T-cell (primary cell): Measurements from ENCODE around the gene GALNT10. TPM values are rescaled to one million over a fixed set of nuclear protein-coding genes. Genes with fewer than 3 reads are reported as not detected.

Experiments
- ATAC-seq, 4 experiments: fragments of 200-7000 bp in 3 of 4; fragments of 150-1000 bp in 1 of 4; cut with Tn5 transposase; replicated peaks in 1 of 4; 1 replicate in 3 of 4; 2 replicates in 1 of 4; pipeline ENCODE4 v1.10.0; 2021; ENCODE audit warnings: moderate library complexity in 3 of 4, mild to moderate bottlenecking in 2 of 4, moderate number of reproducible peaks in 1 of 4
- CTCF ChIA-PET, 2 donors: fragments of 300-600 bp; sonication (Branson Sonifier 250); formaldehyde crosslinking; loops; one replicate each; lab custom pipeline; 2022; ENCODE audit warnings: antibody characterized with exemption in 2 of 2; lab: Charles Lee
- POLR2A ChIA-PET, 2 donors: fragments of 300-600 bp; sonication (Branson Sonifier 250); formaldehyde crosslinking; loops; one replicate each; lab custom pipeline; 2022; ENCODE audit warnings: antibody characterized with exemption in 2 of 2; lab: Charles Lee
- DNase-seq, 35 experiments: peaks; one replicate each; pipeline versions ENCODE4 v3.0.0 to v3.0.0-alpha.2; 2013 to 2023
- H3K27ac ChIP-seq: one replicate; pipeline ENCODE4 v1.5.1; 2013; ENCODE audit warnings: low read length
- H3K27me3 ChIP-seq, 2 experiments: replicated peaks in 1 of 2; 1 replicate in 1 of 2; 2 replicates in 1 of 2; pipeline versions ENCODE4 v1.6.1 to v1.7.0; 2013; ENCODE audit warnings: low read length in 1 of 2, mixed read lengths in 1 of 2; ENCODE audit not compliant: control insufficient read depth in 2 of 2, insufficient read depth in 2 of 2; ENCODE audit errors: extremely low read depth in 1 of 2
- H3K36me3 ChIP-seq, 2 donors: 1 replicate in 1 of 2; 2 replicates in 1 of 2; pipeline versions ENCODE4 v1.6.1 to v1.7.0; 2013; ENCODE audit warnings: low read length in 1 of 2; ENCODE audit not compliant: control insufficient read depth in 2 of 2, insufficient read depth in 1 of 2; ENCODE audit errors: extremely low read depth in 1 of 2
- H3K4me1 ChIP-seq, 2 experiments: 1 replicate in 1 of 2; 2 replicates in 1 of 2; pipeline versions ENCODE4 v1.6.1 to v1.7.0; 2013; ENCODE audit warnings: low read length in 2 of 2, mixed read lengths in 1 of 2; ENCODE audit not compliant: insufficient read depth in 2 of 2, control insufficient read depth in 1 of 2; ENCODE audit errors: extremely low read depth in 1 of 2
- H3K4me3 ChIP-seq, 2 donors: 1 replicate in 1 of 2; 2 replicates in 1 of 2; pipeline versions ENCODE4 v1.5.1 to v1.7.0; 2013; ENCODE audit warnings: mild to moderate bottlenecking in 2 of 2, low read length in 1 of 2, moderate library complexity in 1 of 2; ENCODE audit not compliant: control insufficient read depth in 1 of 2; ENCODE audit errors: extremely low read depth in 1 of 2
- H3K9me3 ChIP-seq: 2 replicates; pipeline ENCODE4 v1.7.0; 2013
- H3K27ac Mint-ChIP-seq, 2 donors: one replicate each; pipeline ENCODE4 v1.8.0; 2020 to 2021; ENCODE audit warnings: mild to moderate bottlenecking in 2 of 2, mixed read lengths in 2 of 2
- H3K27me3 Mint-ChIP-seq, 2 donors: one replicate each; pipeline ENCODE4 v1.8.0; 2021 to 2022; ENCODE audit warnings: mixed read lengths in 2 of 2
- H3K36me3 Mint-ChIP-seq: one replicate; pipeline ENCODE4 v1.8.0; 2021; ENCODE audit warnings: mixed read lengths
- H3K4me1 Mint-ChIP-seq, 3 donors: one replicate each; pipeline ENCODE4 v1.8.0; 2020 to 2022; ENCODE audit warnings: mixed read lengths in 3 of 3, mild to moderate bottlenecking in 1 of 3
- H3K4me3 Mint-ChIP-seq, 3 donors: one replicate each; pipeline ENCODE4 v1.8.0; 2020 to 2022; ENCODE audit warnings: mild to moderate bottlenecking in 3 of 3, mixed read lengths in 3 of 3, moderate library complexity in 3 of 3
- H3K9me3 Mint-ChIP-seq, 3 donors: one replicate each; pipeline ENCODE4 v1.8.0; 2020 to 2022; ENCODE audit warnings: mixed read lengths in 3 of 3
- WGBS: methylation state at CpG from one replicate; pipeline ENCODE4 v1.1.5; 2013; ENCODE audit warnings: missing lambda C conversion rate; ENCODE audit not compliant: insufficient coverage; 5-methylcytosine and 5-hydroxymethylcytosine counted together
- total RNA-seq, 35 experiments: library from RNA in 6 of 35; stranded (reverse) in 6 of 35; fragments of 120-200 nt in 1 of 35; gene quantifications; one replicate each; pipeline versions ENCODE4 v1.2.1 to v1.2.4 and lab custom pipeline; 2013 to 2026

GALNT10 gene
- total RNA-seq, 5 donors from 2014 or later (not counting 1 experiment from before 2014, with no cell fraction given) = 26.9 to 62.7 (median 40.8) TPM

DNA sequence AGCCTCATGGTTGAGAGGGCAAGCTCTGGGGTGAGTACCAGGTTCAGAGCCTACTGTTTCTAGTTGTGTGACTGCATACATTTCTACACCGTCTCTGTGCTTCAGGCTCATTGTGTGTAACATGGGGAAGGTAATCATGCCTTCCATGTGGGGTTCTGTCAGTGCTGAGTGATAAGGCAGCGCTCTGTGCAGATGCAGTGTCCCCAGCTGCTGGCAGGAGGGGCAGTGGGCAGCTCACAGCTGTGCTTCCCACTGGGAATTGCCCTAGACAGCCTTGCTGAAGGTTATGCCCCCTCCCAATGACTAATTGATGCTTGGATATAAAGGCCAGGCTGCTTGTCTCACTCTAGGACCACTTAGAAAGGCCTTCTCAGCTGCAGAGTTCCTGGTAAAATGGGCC lies 133.5 kb downstream of the GALNT10 start:
- Mint-ChIP-seq H3K36me3 (peaks cover 45% of the 10 kb centered on the region), H3K4me1 (no peaks in the 10 kb centered on the region), H3K4me3 (no peak overlapping the region), H3K27me3 (no peaks in the 10 kb centered on the region), H3K27ac (no peak overlapping the region), H3K9me3 (no peaks in the 10 kb centered on the region)
- Histone ChIP-seq H3K27ac (no peak overlapping the region), H3K36me3 (peaks cover 4 to 7% of the 10 kb centered on the region in 2 donors), H3K9me3 (no peaks in the 10 kb centered on the region), H3K27me3 (no peaks in the 10 kb centered on the region), H3K4me3 (no peak overlapping the region), H3K4me1 (no peaks in the 10 kb centered on the region)
- ChIA-PET CTCF (no interaction called here), POLR2A (no interaction called here)
- no peak for ATAC-seq
- 100% methylated on average over 1 of the region's 2 CpGs for WGBS
- no peak for DNase-seq

DNA sequence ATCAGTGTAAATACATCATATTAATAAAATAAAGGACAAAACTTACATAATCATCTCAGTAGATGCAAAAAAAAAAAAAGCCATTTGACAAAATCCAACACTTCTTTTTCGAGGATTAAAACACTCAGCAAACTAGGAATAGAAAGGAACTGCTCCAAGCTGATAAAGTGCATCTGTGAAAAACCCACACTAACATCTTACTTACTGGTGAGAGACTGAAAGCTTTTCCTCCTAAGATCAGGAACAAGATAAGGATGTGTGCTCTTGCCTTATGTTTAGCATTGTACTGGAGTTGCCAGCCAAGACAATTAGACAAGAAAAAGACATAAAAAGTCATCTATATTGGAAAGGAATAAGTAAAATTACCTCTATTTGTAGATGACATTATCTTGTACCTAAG lies 135.0 kb downstream of the GALNT10 start:
- ChIA-PET POLR2A (no interaction called here), CTCF (no interaction called here)
- Mint-ChIP-seq H3K27ac (no peak overlapping the region), H3K27me3 (no peaks in the 10 kb centered on the region), H3K4me3 (no peak overlapping the region), H3K4me1 (no peaks in the 10 kb centered on the region), H3K9me3 (no peaks in the 10 kb centered on the region), H3K36me3 (peaks cover 53% of the 10 kb centered on the region)
- ATAC-seq = no peak
- DNase-seq = no peak
- Histone ChIP-seq H3K9me3 (no peaks in the 10 kb centered on the region), H3K36me3 (peaks cover 4 to 21% of the 10 kb centered on the region in 2 donors), H3K4me1 (no peaks in the 10 kb centered on the region), H3K4me3 (no peak overlapping the region), H3K27ac (no peak overlapping the region), H3K27me3 (no peaks in the 10 kb centered on the region)
- WGBS = no CpG with 5 or more reads among the region's 1 CpG

DNA sequence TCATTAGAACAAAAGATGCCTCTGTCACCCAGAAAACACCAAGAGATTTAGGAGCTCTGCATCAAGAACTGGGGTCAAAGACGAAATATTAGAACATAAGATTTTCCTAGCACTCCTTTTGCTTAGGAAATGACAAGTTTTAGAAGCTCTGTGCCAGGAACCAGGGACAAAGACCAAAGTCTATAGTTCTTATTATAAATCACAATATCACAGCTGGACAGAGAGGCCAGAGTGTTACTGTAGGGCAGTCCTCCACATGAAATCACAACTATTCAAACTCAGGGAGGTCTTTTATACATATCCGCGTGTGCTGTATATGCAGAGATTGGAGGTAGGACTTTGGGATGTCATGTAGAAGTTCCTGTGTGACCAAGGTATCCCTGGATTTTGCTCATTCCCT lies 138.5 kb downstream of the GALNT10 start:
- H3K27ac ChIP-seq = no peak overlapping the region
- peaks cover 64% of the 10 kb centered on the region for H3K36me3 Mint-ChIP-seq
- WGBS = no CpG with 5 or more reads among the region's 3 CpGs
- POLR2A ChIA-PET = no interaction called here
- H3K27me3 Mint-ChIP-seq = no peaks in the 10 kb centered on the region
- H3K27me3 ChIP-seq = no peaks in the 10 kb centered on the region
- CTCF ChIA-PET = no interaction called here
- H3K9me3 ChIP-seq = no peaks in the 10 kb centered on the region
- peaks cover 5 to 41% of the 10 kb centered on the region in 2 donors for H3K36me3 ChIP-seq
- H3K4me3 ChIP-seq = no peak overlapping the region
- H3K9me3 Mint-ChIP-seq = no peaks in the 10 kb centered on the region
- no peak overlapping the region for H3K4me3 Mint-ChIP-seq
- no peaks in the 10 kb centered on the region for H3K4me1 ChIP-seq
- no peak for DNase-seq
- H3K4me1 Mint-ChIP-seq = no peaks in the 10 kb centered on the region
- ATAC-seq = no peak
- H3K27ac Mint-ChIP-seq = no peak overlapping the region

DNA sequence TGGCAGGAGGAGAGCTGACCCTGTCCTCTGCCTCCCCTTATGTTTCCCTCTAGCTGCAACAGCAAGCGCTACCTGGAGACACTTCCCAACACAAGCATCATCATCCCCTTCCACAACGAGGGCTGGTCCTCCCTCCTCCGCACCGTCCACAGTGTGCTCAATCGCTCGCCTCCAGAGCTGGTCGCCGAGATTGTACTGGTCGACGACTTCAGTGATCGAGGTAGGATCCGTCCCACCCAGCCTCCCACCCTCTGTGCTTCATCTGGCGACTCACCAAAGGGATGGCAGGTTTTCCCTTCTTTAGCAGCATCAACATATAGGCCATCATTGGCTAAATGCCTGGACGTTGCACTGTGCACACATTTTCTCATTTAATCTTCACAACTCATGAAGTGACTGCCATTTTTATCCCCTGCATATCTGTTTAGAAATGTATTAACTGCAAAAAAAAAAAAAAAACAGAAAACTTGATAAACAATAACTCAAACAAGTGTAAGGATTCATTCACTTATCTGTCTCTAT lies 139.0 kb downstream of the GALNT10 start:
- ChIA-PET POLR2A (no interaction called here), CTCF (no interaction called here)
- Mint-ChIP-seq H3K27me3 (no peaks in the 10 kb centered on the region), H3K9me3 (no peaks in the 10 kb centered on the region), H3K27ac (no peak overlapping the region), H3K4me1 (no peaks in the 10 kb centered on the region), H3K4me3 (no peak overlapping the region), H3K36me3 (peaks cover 64% of the 10 kb centered on the region)
- no peak for ATAC-seq
- no peak for DNase-seq
- WGBS = 98% methylated on average over 13 of the region's 14 CpGs
- Histone ChIP-seq H3K9me3 (no peaks in the 10 kb centered on the region), H3K27me3 (no peaks in the 10 kb centered on the region), H3K27ac (no peak overlapping the region), H3K36me3 (peaks cover 5 to 46% of the 10 kb centered on the region in 2 donors), H3K4me3 (no peak overlapping the region), H3K4me1 (no peaks in the 10 kb centered on the region)

DNA sequence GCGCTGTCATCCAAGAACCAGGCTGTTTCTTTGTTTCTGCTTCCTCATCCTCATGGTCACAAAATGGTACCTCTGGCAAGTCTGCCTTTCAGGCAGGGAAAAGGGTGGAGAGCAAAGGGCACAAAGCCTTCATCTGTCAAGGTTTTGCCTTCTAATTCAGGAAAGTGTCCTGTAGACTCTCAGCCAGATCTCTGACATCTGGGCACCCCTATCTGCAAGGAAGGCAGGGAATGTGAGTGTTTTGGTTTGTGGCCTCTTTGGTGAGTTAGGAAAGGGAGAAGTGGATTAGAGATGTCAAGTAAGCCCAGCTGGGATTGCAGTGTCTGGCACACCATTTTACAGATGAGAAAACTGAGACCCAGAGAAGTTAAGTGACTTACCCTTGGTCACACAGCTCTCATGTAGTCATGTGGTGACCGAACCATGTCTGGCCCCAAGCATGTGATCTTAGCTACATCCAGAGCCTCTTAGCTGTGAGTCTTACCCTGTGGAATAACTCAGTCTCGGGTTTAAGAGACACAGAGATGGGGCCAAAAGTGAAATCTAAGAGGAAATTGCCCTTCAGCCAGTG lies 139.6 kb downstream of the GALNT10 start:
- 93% methylated on average over 3 of the region's 3 CpGs for WGBS
- no peaks in the 10 kb centered on the region for H3K27me3 Mint-ChIP-seq
- H3K27me3 ChIP-seq = no peaks in the 10 kb centered on the region
- H3K4me1 ChIP-seq = no peaks in the 10 kb centered on the region
- H3K4me3 ChIP-seq = no peak overlapping the region
- no peak overlapping the region for H3K27ac Mint-ChIP-seq
- H3K9me3 ChIP-seq = no peaks in the 10 kb centered on the region
- peaks cover 5 to 51% of the 10 kb centered on the region in 2 donors for H3K36me3 ChIP-seq
- no peak overlapping the region for H3K4me3 Mint-ChIP-seq
- no peak for DNase-seq
- H3K4me1 Mint-ChIP-seq = no peaks in the 10 kb centered on the region
- ChIA-PET CTCF (no interaction called here), POLR2A (no interaction called here)
- H3K27ac ChIP-seq = no peak overlapping the region
- no peaks in the 10 kb centered on the region for H3K9me3 Mint-ChIP-seq
- ATAC-seq = no peak
- H3K36me3 Mint-ChIP-seq = peaks cover 66% of the 10 kb centered on the region

DNA sequence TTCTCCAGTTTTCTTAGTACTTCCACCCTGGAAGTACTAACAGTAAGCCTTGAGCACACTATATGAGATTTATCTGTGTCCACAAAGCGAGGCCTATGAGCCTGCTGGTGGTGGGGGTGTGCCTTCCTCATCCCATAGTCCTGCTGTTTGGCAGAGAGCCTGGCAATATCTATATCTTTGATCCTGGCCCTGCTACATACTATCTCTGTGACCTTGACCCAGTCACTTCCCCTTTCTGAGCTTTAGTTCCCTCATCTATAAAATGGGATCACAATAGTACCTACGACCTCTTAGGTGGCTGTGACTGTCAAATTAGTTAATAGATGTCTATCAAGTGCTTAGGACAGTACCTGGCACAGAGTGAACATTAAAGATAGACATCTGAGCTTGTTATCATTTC lies 140.7 kb downstream of the GALNT10 start:
- H3K9me3 ChIP-seq = no peaks in the 10 kb centered on the region
- CTCF ChIA-PET = no interaction called here
- WGBS = 100% methylated on average over 1 of the region's 2 CpGs
- H3K4me3 ChIP-seq = no peak overlapping the region
- no peak for ATAC-seq
- H3K27ac Mint-ChIP-seq = no peak overlapping the region
- peaks cover 72% of the 10 kb centered on the region for H3K36me3 Mint-ChIP-seq
- H3K27me3 Mint-ChIP-seq = no peaks in the 10 kb centered on the region
- POLR2A ChIA-PET = no interaction called here
- H3K36me3 ChIP-seq = peaks cover 5 to 55% of the 10 kb centered on the region in 2 donors
- no peaks in the 10 kb centered on the region for H3K9me3 Mint-ChIP-seq
- no peaks in the 10 kb centered on the region for H3K4me1 Mint-ChIP-seq
- H3K4me3 Mint-ChIP-seq = no peak overlapping the region
- no peaks in the 10 kb centered on the region for H3K4me1 ChIP-seq
- no peaks in the 10 kb centered on the region for H3K27me3 ChIP-seq
- no peak overlapping the region for H3K27ac ChIP-seq
- DNase-seq = no peak

DNA sequence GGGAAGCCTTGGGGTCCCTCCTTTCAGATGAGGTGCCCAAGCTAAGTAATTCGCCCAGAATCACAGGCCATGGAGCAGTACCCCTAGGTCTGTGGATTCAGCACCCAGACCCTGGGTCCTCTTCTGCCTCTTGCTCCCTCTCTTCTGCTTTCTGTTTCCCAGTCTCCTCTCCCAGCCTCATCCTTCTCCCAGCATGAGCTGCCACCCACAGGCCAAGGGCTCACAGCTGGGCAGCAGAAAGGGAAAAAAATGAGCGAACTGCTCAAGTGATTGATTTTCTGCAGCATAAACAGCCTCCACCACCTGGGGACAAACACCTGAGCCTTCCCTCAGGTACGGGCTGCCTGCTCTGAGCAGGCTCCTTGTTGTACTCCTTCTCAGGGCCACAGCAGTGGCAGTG lies 141.4 kb downstream of the GALNT10 start:
- ChIA-PET CTCF (no interaction called here), POLR2A (no interaction called here)
- peaks cover 76% of the 10 kb centered on the region for H3K36me3 Mint-ChIP-seq
- ATAC-seq (no peak), DNase-seq (no peak)
- H3K9me3 Mint-ChIP-seq = no peaks in the 10 kb centered on the region
- peaks cover 5 to 57% of the 10 kb centered on the region in 2 donors for H3K36me3 ChIP-seq
- H3K27ac ChIP-seq = no peak overlapping the region
- H3K9me3 ChIP-seq = no peaks in the 10 kb centered on the region
- no peaks in the 10 kb centered on the region for H3K4me1 ChIP-seq
- H3K4me3 ChIP-seq = no peak overlapping the region
- no peak overlapping the region for H3K27ac Mint-ChIP-seq
- H3K27me3 Mint-ChIP-seq = no peaks in the 10 kb centered on the region
- H3K27me3 ChIP-seq = no peaks in the 10 kb centered on the region
- WGBS = 81% methylated on average over 2 of the region's 3 CpGs
- no peaks in the 10 kb centered on the region for H3K4me1 Mint-ChIP-seq
- H3K4me3 Mint-ChIP-seq = no peak overlapping the region
